T-cell (primary cell): ENCODE data around the gene GLG1. TPM values are rescaled to one million over a fixed set of nuclear protein-coding genes. Genes with fewer than 3 reads are reported as not detected.

Source experiments
- ATAC-seq, 4 experiments: fragments of 200-7000 bp in 3 of 4; fragments of 150-1000 bp in 1 of 4; cut with Tn5 transposase; replicated peaks in 1 of 4; 1 replicate in 3 of 4; 2 replicates in 1 of 4; pipeline ENCODE4 v1.10.0; 2021; ENCODE audit warnings: moderate library complexity in 3 of 4, mild to moderate bottlenecking in 2 of 4, moderate number of reproducible peaks in 1 of 4
- CTCF ChIA-PET, 2 donors: fragments of 300-600 bp; sonication (Branson Sonifier 250); formaldehyde crosslinking; loops; one replicate each; lab custom pipeline; 2022; ENCODE audit warnings: antibody characterized with exemption in 2 of 2; lab: Charles Lee
- POLR2A ChIA-PET, 2 donors: fragments of 300-600 bp; sonication (Branson Sonifier 250); formaldehyde crosslinking; loops; one replicate each; lab custom pipeline; 2022; ENCODE audit warnings: antibody characterized with exemption in 2 of 2; lab: Charles Lee
- DNase-seq, 35 experiments: peaks; one replicate each; pipeline versions ENCODE4 v3.0.0 to v3.0.0-alpha.2; 2013 to 2023
- H3K27ac ChIP-seq: one replicate; pipeline ENCODE4 v1.5.1; 2013; ENCODE audit warnings: low read length
- H3K27me3 ChIP-seq, 2 experiments: replicated peaks in 1 of 2; 1 replicate in 1 of 2; 2 replicates in 1 of 2; pipeline versions ENCODE4 v1.6.1 to v1.7.0; 2013; ENCODE audit warnings: low read length in 1 of 2, mixed read lengths in 1 of 2; ENCODE audit not compliant: control insufficient read depth in 2 of 2, insufficient read depth in 2 of 2; ENCODE audit errors: extremely low read depth in 1 of 2
- H3K36me3 ChIP-seq, 2 donors: 1 replicate in 1 of 2; 2 replicates in 1 of 2; pipeline versions ENCODE4 v1.6.1 to v1.7.0; 2013; ENCODE audit warnings: low read length in 1 of 2; ENCODE audit not compliant: control insufficient read depth in 2 of 2, insufficient read depth in 1 of 2; ENCODE audit errors: extremely low read depth in 1 of 2
- H3K4me1 ChIP-seq, 2 experiments: 1 replicate in 1 of 2; 2 replicates in 1 of 2; pipeline versions ENCODE4 v1.6.1 to v1.7.0; 2013; ENCODE audit warnings: low read length in 2 of 2, mixed read lengths in 1 of 2; ENCODE audit not compliant: insufficient read depth in 2 of 2, control insufficient read depth in 1 of 2; ENCODE audit errors: extremely low read depth in 1 of 2
- H3K4me3 ChIP-seq, 2 donors: 1 replicate in 1 of 2; 2 replicates in 1 of 2; pipeline versions ENCODE4 v1.5.1 to v1.7.0; 2013; ENCODE audit warnings: mild to moderate bottlenecking in 2 of 2, low read length in 1 of 2, moderate library complexity in 1 of 2; ENCODE audit not compliant: control insufficient read depth in 1 of 2; ENCODE audit errors: extremely low read depth in 1 of 2
- H3K9me3 ChIP-seq: 2 replicates; pipeline ENCODE4 v1.7.0; 2013
- H3K27ac Mint-ChIP-seq, 2 donors: one replicate each; pipeline ENCODE4 v1.8.0; 2020 to 2021; ENCODE audit warnings: mild to moderate bottlenecking in 2 of 2, mixed read lengths in 2 of 2
- H3K27me3 Mint-ChIP-seq, 2 donors: one replicate each; pipeline ENCODE4 v1.8.0; 2021 to 2022; ENCODE audit warnings: mixed read lengths in 2 of 2
- H3K36me3 Mint-ChIP-seq: one replicate; pipeline ENCODE4 v1.8.0; 2021; ENCODE audit warnings: mixed read lengths
- H3K4me1 Mint-ChIP-seq, 3 donors: one replicate each; pipeline ENCODE4 v1.8.0; 2020 to 2022; ENCODE audit warnings: mixed read lengths in 3 of 3, mild to moderate bottlenecking in 1 of 3
- H3K4me3 Mint-ChIP-seq, 3 donors: one replicate each; pipeline ENCODE4 v1.8.0; 2020 to 2022; ENCODE audit warnings: mild to moderate bottlenecking in 3 of 3, mixed read lengths in 3 of 3, moderate library complexity in 3 of 3
- H3K9me3 Mint-ChIP-seq, 3 donors: one replicate each; pipeline ENCODE4 v1.8.0; 2020 to 2022; ENCODE audit warnings: mixed read lengths in 3 of 3
- WGBS: methylation state at CpG from one replicate; pipeline ENCODE4 v1.1.5; 2013; ENCODE audit warnings: missing lambda C conversion rate; ENCODE audit not compliant: insufficient coverage; 5-methylcytosine and 5-hydroxymethylcytosine counted together
- total RNA-seq, 35 experiments: library from RNA in 6 of 35; stranded (reverse) in 6 of 35; fragments of 120-200 nt in 1 of 35; gene quantifications; one replicate each; pipeline versions ENCODE4 v1.2.1 to v1.2.4 and lab custom pipeline; 2013 to 2026

GLG1 gene
- total RNA-seq, 5 donors from 2014 or later (not counting 1 experiment from before 2014, with no cell fraction given): 159 to 216 (median 167) TPM

DNA sequence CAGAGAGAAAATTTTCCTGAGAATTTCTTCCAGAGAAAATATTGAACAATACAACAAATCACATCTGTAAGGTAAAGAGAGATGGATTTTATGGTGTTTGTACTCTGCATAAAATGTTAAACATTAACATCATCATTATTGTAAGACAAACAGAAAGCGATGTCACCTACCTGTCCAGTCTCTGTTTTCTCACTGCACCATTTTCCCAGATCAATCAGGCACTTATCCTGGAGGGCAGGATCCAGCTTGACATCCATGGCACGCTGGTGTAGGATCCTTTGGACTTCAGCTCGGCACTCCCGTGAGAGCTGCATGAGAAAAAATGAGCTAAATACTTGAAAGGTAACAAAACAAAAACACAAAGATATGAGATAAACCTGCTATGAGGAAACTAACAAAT, 129.7 kb downstream of the GLG1 start:
- no peak overlapping the region for H3K4me3 Mint-ChIP-seq
- no peak for ATAC-seq
- no peak overlapping the region for H3K27ac Mint-ChIP-seq
- Histone ChIP-seq H3K27ac (no peak overlapping the region), H3K36me3 (peaks cover 21 to 86% of the 10 kb centered on the region in 2 donors), H3K27me3 (no peaks in the 10 kb centered on the region), H3K4me1 (no peaks in the 10 kb centered on the region), H3K4me3 (no peak overlapping the region), H3K9me3 (no peaks in the 10 kb centered on the region)
- peaks cover 58% of the 10 kb centered on the region for H3K36me3 Mint-ChIP-seq
- H3K4me1 Mint-ChIP-seq: peaks cover 0 to 3% (median 0%) of the 10 kb centered on the region in 3 donors
- 100% methylated on average over 1 of the region's 4 CpGs for WGBS
- H3K27me3 Mint-ChIP-seq: no peaks in the 10 kb centered on the region
- no peak for DNase-seq
- H3K9me3 Mint-ChIP-seq: no peaks in the 10 kb centered on the region
- CTCF ChIA-PET: interaction anchor here in 1 of 2 donors (0.5 kb wide), 1 partner anchor 922 kb away, joined by 8 read pairs; no protein-coding TSS in a partner anchor
- POLR2A ChIA-PET: no interaction called here

GRCh38 chr16:74474416-74474815, 132.5 kb downstream of the GLG1 start:
- Mint-ChIP-seq H3K27ac (no peak overlapping the region), H3K36me3 (peaks cover 66% of the 10 kb centered on the region), H3K4me1 (peaks cover 0 to 3% (median 0%) of the 10 kb centered on the region in 3 donors), H3K27me3 (no peaks in the 10 kb centered on the region), H3K9me3 (no peaks in the 10 kb centered on the region), H3K4me3 (no peak overlapping the region)
- no peaks in the 10 kb centered on the region for H3K4me1 ChIP-seq
- ATAC-seq (no peak), DNase-seq (no peak)
- H3K4me3 ChIP-seq: no peak overlapping the region
- H3K36me3 ChIP-seq: peaks cover 28 to 87% of the 10 kb centered on the region in 2 donors
- POLR2A ChIA-PET: no interaction called here
- H3K27me3 ChIP-seq: no peaks in the 10 kb centered on the region
- no peaks in the 10 kb centered on the region for H3K9me3 ChIP-seq
- 80% methylated on average over 1 of the region's 1 CpG for WGBS
- CTCF ChIA-PET: interaction anchor here in 1 of 2 donors (0.7 kb wide), 1 partner anchor 31 kb away, joined by 9 read pairs; no protein-coding TSS in a partner anchor
- no peak overlapping the region for H3K27ac ChIP-seq

DNA sequence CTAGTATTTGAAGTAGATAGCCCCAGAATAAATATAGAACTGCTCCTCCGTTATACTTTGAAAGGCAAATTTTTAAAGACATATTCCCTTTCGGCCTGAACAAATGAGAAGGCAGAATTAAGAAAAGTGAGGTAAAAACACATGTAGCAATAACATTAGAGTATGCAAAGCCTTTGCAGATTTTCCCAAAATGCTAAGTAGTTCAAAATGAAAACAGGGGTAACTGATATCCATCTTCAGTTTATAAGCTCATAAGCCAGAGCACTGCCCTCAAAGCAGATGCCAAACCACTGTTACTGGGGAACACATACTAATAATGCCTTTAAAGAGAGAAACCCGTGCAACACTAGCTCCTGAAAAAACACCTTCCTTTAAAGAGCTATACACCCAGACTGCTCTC, 134.4 kb downstream of the GLG1 start:
- Mint-ChIP-seq H3K36me3 (peaks cover 71% of the 10 kb centered on the region), H3K27ac (no peak overlapping the region)
- peaks cover 0 to 3% of the 10 kb centered on the region in 2 experiments for H3K4me1 ChIP-seq

DNA sequence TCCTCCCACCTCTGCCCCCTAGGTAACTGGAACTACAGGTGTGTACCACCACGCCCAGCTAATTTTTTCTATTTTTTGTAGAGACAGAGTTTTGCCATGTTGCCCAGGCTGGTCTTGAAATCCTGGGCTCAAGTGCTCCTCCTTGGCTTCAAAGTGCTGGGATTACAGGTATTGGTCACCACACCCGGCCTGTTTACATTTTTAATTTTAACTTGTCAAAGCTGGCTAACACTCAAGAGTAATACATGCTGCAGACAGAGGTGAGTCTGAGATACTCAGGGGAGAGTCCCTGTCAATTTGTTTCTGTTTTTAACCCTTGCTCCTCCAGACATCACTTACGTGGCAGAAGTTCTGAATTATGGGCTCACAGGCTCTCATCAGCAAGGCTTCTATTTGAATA, 134.9 kb downstream of the GLG1 start:
- Histone ChIP-seq H3K36me3 (peaks cover 33 to 95% of the 10 kb centered on the region in 2 donors), H3K27me3 (no peaks in the 10 kb centered on the region), H3K4me3 (no peak overlapping the region), H3K4me1 (peaks cover 0 to 6% of the 10 kb centered on the region in 2 experiments), H3K9me3 (no peaks in the 10 kb centered on the region), H3K27ac (no peak overlapping the region)
- peaks cover 5 to 12% (median 11%) of the 10 kb centered on the region in 3 donors for H3K4me1 Mint-ChIP-seq
- no peak for ATAC-seq
- H3K9me3 Mint-ChIP-seq: no peaks in the 10 kb centered on the region
- H3K4me3 Mint-ChIP-seq: no peak overlapping the region
- H3K36me3 Mint-ChIP-seq: peaks cover 71% of the 10 kb centered on the region
- ChIA-PET CTCF (no interaction called here), POLR2A (interaction anchor here in 1 of 2 donors (0.6 kb wide), 1 partner anchor 163 kb away, joined by 7 read pairs; no protein-coding TSS in a partner anchor)
- H3K27ac Mint-ChIP-seq: no peak overlapping the region
- no peaks in the 10 kb centered on the region for H3K27me3 Mint-ChIP-seq
- WGBS: no CpG with 5 or more reads among the region's 3 CpGs
- no peak for DNase-seq

More for the DNA sequence above, 134.4 kb downstream of the GLG1 start:
- no peaks in the 10 kb centered on the region for H3K27me3 Mint-ChIP-seq
- Histone ChIP-seq H3K9me3 (no peaks in the 10 kb centered on the region), H3K4me3 (no peak overlapping the region), H3K27ac (no peak overlapping the region), H3K27me3 (no peaks in the 10 kb centered on the region), H3K36me3 (peaks cover 33 to 95% of the 10 kb centered on the region in 2 donors)
- H3K4me1 Mint-ChIP-seq: peaks cover 0 to 7% (median 5%) of the 10 kb centered on the region in 3 donors
- no peak overlapping the region for H3K4me3 Mint-ChIP-seq
- ChIA-PET CTCF (interaction anchor here in 1 of 2 donors (0.6 kb wide), 1 partner anchor 139 kb away, joined by 4 read pairs; no protein-coding TSS in a partner anchor), POLR2A (interaction anchor here in 1 of 2 donors (0.6 kb wide), 1 partner anchor 164 kb away, joined by 7 read pairs; no protein-coding TSS in a partner anchor)
- WGBS: no CpG with 5 or more reads among the region's 3 CpGs
- ATAC-seq (no peak), DNase-seq (no peak)
- H3K9me3 Mint-ChIP-seq: no peaks in the 10 kb centered on the region

GRCh38 chr16:74469946-74470478, 136.9 kb downstream of the GLG1 start:
- Histone ChIP-seq H3K27ac (no peak overlapping the region), H3K4me1 (peaks cover 0 to 6% of the 10 kb centered on the region in 2 experiments), H3K27me3 (no peaks in the 10 kb centered on the region), H3K9me3 (no peaks in the 10 kb centered on the region), H3K36me3 (peaks cover 24 to 94% of the 10 kb centered on the region in 2 donors), H3K4me3 (no peak overlapping the region)
- H3K27ac Mint-ChIP-seq: no peak overlapping the region
- CTCF ChIA-PET: interaction anchor here in 1 of 2 donors (0.6 kb wide), 1 partner anchor 55 kb away, joined by 8 read pairs; no protein-coding TSS in a partner anchor
- no peak for DNase-seq
- POLR2A ChIA-PET: interaction anchor here in 1 of 2 donors (0.5 kb wide), 1 partner anchor 26 kb away, joined by 3 read pairs; no protein-coding TSS in a partner anchor
- WGBS: 92% methylated on average over 2 of the region's 6 CpGs
- no peak overlapping the region for H3K4me3 Mint-ChIP-seq
- no peak for ATAC-seq
- H3K27me3 Mint-ChIP-seq: no peaks in the 10 kb centered on the region
- H3K4me1 Mint-ChIP-seq: peaks cover 13 to 21% (median 16%) of the 10 kb centered on the region in 3 donors
- H3K36me3 Mint-ChIP-seq: peaks cover 73% of the 10 kb centered on the region
- H3K9me3 Mint-ChIP-seq: no peaks in the 10 kb centered on the region

DNA sequence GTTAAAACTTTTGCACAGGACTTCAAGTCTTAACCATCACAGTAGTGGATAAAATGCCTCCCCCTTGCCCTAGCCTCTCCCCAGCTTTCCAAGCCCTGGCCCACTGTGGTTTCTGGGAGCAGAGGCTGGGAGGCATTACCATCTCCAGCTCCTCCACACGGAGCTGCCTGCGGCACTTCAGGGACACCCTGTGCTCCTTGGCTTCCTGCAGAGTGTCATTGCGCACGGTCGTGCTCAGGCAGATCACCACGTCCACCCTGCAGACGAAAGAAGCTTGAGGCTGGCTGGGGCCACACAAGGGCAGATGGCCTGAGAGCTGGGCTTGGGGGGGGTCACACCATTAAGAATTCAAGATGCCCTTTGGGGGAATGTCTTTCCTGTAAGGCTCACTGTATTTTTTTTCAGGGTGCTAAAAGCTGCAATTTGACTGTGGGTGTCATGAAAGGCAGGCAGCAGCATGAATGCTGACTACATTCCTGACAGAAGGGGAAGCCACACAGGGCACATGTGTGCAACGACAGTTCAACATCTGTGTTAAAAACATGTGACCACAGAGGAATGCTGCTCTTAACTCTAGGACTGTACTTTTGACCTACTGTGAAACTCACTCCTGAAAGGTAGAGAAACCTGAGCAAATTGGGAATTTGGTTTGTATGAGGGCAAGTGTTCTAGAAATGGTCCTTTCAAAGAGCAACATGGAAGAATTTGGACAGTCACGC, 137.9 kb downstream of the GLG1 start:
- Mint-ChIP-seq H3K4me3 (no peak overlapping the region), H3K4me1 (peaks cover 13 to 21% (median 16%) of the 10 kb centered on the region in 3 donors), H3K27me3 (no peaks in the 10 kb centered on the region), H3K9me3 (no peaks in the 10 kb centered on the region), H3K27ac (peak overlapping the region in 1 of 2 donors; percentile 6), H3K36me3 (peaks cover 73% of the 10 kb centered on the region)
- ATAC-seq (no peak), DNase-seq (no peak)
- POLR2A ChIA-PET: interaction anchor here in 1 of 2 donors (0.5 kb wide), 1 partner anchor 25 kb away, joined by 3 read pairs; no protein-coding TSS in a partner anchor
- H3K9me3 ChIP-seq: no peaks in the 10 kb centered on the region
- no peak overlapping the region for H3K4me3 ChIP-seq
- H3K36me3 ChIP-seq: peaks cover 17 to 92% of the 10 kb centered on the region in 2 donors
- CTCF ChIA-PET: interaction anchor here in 1 of 2 donors (0.8 kb wide), 1 partner anchor 31 kb away, joined by 3 read pairs; no protein-coding TSS in a partner anchor
- 96% methylated on average over 7 of the region's 9 CpGs for WGBS
- H3K27me3 ChIP-seq: no peaks in the 10 kb centered on the region
- no peak overlapping the region for H3K27ac ChIP-seq
- peaks cover 0 to 6% of the 10 kb centered on the region in 2 experiments for H3K4me1 ChIP-seq
